Activated CD4-positive, alpha-beta T cell treated with anti-CD3 and anti-CD28 coated beads for 48 hours (primary cell): ENCODE data around the gene SCRN2.

Experiments used
- DNase-seq: peaks from one replicate; pipeline ENCODE4 v3.0.0-alpha.2; 2020

Gene SCRN2

GRCh38 chr17:47819475-47819874 is 21.6 kb downstream of the SCRN2 start:
- no peak for DNase-seq

DNA sequence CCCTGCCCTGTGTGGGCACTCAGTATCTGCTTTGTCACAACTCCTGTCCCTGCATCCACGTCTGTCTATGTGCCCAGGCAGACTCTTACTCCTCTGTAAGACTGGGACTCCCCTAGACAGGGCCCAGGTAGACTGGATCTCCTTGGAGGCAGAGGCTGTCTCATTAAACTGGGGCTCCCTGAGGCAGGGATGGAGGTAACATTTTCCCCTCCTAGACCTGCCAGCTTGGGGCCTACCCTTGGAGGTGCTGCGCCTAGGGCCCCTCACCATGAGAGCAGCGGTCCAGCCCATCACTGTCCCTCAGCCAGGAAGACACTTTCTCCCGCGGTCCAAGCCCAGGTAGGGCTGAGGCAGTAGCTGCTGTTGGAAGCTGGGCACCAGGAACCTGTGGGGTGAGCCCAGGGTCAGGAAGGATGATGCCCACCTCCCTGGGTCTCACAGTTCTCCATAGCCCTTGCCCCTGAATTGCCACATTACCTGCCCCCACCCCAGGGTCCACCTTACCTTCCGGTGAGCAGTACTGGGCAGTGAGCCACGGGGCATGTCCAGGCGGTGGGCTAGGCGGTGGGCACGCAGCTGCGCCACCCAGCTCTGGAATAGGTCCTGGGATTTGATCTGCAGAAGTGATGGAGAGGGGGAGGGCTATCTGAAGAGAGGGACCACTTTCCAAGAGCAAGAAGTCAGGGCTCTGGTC is 22.9 kb downstream of the SCRN2 start:
- no peak for DNase-seq

- DNase-seq: no peak
These were observed 24.1 kb downstream of the SCRN2 start for GRCh38 chr17:47816947-47817346.

DNA sequence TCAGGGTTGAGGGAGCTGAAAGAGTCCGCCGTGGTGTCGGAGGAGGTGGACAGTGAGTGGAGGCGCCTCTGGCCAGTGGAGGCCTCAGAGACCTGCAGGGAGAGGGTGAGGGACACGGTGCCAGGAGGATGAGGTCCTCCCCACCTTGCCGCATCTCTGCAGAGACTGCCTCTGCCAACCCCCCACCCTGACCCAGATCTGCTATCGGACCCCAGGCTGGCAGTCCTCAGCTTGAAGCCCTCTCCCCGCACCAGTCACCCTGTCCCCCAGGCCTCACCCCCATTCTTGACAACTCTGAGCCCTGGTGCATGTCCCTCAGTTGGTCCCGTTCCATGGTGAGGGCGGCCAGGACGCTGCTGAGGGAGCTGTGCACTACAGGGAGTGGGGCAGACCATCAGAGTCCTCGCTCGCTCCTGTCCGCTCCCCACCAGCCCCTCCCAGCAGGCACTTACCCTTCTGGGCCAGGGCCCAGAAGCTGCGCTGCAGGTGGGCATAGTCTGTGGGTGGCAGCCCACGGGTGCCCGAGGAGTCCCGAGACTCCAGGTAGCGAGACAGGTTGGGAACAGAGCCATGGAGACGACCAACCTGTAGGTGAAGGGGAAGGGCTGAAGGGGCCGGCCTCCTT is 24.9 kb downstream of the SCRN2 start:
- no peak for DNase-seq

- no peak for DNase-seq
These were observed 25.8 kb downstream of the SCRN2 start for GRCh38 chr17:47815106-47815918.

DNA sequence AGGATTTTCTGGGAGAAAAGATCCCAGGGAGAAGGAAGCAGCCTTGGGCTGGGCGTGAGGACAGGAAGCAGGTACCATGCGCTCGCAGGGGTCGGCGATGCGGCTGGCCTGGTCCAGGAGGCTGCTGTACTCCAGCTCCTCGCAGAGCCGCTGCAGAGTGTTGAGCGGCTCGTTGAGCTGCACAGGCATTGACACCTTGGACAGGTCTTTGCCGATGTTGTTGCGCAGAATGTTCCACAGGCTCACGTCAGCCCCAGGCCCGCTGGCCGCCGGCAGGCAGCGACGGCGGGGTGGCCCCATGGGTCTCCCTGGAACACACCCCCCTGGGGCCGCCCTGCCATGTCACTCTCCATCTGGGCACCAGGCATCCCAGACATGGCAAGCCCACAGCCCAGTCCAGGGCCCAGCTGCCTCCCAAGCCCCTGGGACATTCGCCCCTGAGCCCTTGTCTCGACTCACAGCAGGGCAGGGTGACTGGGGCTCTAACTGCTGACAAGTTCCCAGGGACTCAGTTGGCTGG is 27.5 kb downstream of the SCRN2 start:
- DNase-seq: no peak

DNA sequence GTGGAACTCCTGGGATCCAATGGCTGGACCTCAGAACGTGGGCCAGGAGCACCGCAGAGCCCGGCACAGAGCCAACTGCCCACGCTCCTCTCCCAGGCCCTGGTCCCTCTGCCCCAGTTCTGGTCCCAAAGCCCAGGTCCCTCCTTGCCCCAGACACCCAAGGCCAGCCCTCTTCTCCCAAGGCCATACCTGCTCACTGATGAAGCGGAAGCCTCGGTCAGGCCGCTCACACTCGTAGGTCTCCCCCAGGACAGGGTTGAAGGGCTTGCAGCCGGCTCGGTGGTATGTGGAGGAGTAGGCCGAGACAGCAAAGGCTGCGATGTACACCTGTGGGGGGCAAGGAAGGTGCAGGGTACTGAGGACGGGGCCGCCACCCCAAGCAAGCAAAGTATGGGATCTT is 28.0 kb downstream of the SCRN2 start:
- no peak for DNase-seq

DNA sequence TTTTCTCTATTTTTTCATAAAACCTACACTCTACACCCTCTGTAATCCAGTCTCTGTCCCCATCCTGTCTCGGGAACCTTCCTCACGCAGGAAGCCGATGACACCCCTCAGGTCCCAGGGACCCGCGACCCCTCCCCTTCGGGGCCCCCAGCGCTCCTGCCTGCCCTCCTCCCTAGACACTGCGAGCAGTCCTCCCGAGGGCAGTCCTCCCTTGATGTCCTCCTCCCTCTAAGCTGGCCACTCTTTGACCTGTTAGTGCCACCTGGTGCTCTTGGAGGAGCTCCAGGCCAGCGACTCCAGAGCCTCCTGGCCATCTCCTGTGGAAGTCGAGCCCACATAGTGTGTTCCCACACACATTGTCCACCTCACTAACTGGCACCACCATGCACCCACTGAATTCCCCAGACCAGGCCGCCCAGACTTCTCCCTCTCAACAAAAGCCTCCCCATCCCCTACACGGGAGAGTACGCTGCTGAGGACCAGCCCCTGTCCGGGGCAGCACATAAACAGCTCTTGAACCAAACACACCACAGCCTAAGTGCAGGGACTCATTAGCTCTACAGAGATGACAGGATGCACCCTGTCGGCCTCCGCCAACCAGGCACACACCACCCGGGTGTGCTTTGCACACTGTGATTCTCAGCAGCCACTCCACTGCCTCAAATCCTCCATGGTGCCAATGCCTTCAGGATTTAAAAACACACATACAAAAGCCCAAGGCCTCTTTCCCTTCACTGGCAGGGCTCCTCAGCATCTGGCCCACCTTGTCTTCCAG is 28.7 kb downstream of the SCRN2 start:
- DNase-seq: no peak

GRCh38 chr17:47811709-47812108 is 29.4 kb downstream of the SCRN2 start:
- no peak for DNase-seq

DNA sequence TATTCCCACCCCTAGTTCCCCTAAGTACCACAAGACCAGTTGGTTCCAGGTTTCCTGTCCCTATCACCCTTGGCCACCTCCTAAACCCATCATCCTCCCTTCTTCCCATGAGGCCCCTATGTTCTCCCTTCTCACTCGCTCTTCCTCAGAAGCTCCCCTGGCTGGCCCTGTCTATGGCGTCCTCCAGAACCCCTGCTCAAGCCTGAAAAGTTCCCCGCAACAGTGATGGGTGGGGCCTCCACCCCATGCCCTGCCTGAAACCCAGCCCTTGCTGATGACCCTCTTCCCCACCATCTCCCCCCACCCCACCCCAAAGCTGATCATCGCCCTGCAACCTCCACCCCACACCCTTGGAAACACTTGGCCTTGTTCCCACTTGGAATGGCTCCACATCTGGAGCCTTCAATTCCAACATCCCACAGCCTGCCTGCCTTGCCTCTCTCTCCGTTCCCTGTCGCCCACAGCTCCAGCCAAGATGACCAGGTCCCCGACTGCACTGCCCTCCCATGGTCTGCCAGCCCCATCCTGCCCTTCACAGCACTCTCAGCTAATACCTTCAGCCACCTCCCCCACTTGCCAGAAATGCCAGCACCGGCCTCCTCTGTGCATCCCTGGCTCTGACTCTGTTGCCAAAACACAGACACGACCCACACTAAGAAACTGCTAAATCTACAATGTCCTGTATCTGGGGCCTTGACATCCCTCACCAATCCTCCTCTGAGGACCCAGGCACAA is 30.0 kb downstream of the SCRN2 start:
- DNase-seq: no peak

DNA sequence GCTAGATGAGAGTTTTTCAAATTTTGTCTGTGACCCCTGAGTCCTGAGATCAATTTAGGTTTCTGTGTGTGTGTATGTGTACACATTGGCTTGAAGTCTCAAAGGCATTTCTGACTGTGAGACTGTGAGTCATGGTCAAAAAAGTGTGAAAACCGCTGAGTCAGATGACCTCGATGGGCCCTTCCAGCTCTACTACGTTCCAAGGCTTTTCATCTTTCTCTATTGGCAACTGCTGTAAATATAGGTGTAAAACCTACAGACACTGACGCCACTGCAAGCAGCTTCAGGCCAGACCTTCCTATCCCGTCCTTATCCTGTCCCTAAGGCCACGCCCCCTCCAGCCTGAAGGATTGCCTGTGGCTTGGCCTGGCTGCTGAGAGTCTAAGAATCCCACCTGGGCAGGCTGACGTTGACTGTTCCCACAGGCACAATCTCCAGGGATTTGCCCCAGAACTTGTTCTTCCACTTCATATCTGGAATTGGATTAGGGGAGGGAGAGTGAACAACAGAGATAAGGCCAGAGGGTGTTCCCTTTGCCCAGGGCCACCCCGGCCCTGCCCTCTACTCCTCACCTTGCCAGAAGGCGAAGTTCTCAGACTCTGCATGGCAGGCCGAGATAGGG is 30.8 kb downstream of the SCRN2 start:
- peak; percentile 52 for DNase-seq

GRCh38 chr17:47808830-47809480 is 32.1 kb downstream of the SCRN2 start:
- no peak for DNase-seq

DNA sequence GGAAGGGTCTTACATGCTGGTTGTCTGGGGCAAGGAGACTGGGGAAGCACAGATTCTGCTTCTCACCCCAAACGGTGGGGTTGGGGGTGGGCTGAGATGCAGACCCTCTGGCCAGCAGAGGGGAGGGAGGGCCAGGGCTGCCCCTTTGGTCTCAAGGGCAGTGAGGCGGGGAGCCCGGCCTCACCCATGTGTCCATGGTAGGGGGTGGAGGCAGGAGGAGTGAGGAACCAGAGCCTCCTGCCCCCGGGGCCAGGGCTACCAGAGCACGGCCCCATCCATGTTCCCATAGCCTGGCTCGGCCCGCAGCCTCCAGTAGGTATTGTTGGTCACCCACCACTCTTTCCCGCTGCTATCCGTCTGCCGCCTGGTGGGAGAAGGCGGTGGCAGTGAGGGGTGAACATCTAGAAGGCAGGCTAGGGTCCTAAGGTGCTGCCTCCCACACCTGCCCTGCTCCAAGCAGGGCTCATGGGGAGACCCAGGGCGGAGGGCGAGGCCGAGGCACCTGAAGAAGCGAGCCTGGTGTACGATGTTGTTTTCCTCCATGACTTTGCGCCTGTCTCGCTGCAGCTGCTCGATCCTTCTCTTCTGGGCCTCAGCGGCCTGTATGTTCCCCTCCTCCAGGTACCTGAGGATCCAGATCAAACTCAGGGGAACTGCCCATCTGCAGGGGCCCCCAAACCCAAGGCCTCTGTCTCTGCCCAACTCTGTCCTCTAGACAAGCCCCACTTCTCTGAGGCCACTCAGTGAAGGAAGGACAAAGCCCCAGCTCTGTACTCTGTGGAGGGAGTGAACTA is 32.8 kb downstream of the SCRN2 start:
- no peak for DNase-seq

DNA sequence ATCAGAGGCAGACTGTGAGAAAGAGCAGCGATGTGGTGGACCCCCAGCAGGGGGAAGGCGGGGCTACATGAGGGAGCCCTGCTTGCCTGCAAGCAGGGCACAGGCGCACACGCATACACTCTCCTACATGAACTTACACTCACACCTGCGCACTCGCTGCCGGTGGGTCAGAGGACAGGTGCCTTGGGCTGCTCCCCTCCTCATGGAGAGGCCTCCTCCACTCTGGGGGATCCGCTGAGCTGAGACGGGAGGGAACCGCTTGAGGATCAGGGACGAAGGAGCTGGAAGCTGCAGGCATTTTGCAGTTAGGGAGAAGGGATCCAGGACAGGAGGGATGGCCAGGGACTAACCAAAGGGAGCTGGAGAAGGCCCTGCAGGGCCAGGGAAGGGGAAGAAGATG is 33.7 kb downstream of the SCRN2 start:
- no peak for DNase-seq

- DNase-seq: no peak
These were observed 34.2 kb downstream of the SCRN2 start for GRCh38 chr17:47806913-47807255.

- no peak for DNase-seq
These were observed 34.8 kb downstream of the SCRN2 start for GRCh38 chr17:47806026-47806912.

DNA sequence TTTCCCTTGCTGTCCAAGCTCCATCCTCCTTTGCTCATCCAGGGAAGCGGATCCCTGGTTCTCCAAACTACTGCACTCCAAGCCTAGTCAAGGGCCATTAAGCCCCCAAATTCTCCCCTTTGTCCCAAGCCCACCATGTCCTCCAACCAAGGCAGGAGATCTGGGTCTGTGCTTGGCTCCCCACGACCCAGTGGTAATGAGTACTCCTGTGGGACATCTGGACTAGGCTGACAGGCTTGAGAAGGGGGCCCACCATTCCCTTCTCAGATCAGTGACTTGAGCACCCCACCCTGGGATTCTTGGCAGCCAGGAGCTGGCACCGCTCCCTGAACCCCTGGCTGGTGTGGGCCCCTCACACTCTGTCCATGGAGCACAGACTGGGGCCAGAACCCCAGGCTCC is 36.6 kb downstream of the SCRN2 start:
- no peak for DNase-seq

DNA sequence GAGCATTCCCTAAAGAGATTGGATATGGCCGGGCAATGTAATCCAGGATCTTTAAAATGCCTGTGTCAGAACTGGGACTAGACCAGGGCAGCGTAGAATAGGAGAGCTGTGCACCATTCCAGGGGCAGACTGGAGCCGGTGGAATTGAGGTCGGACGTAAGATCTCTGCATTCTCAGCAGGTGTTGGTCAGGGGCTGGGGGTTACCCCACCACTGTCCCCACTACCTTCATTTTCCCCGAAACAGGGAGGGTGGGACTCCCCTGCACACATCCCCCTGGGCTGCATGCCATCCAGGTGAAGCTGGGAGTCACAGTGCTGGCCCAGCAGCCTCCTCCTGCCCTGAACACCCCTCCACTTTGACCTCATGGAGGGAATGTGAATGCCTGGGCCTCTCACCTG is 37.3 kb downstream of the SCRN2 start:
- DNase-seq: no peak

- DNase-seq: no peak
These were observed 37.9 kb downstream of the SCRN2 start for GRCh38 chr17:47803201-47803600.
